ENCODE measurements around the gene ACLY. TPM values are rescaled to one million over a fixed set of nuclear protein-coding genes. Genes with fewer than 3 reads are reported as not detected.

The ACLY gene
- total and polyA plus RNA-seq, 10 of the 15 experiments (the other 5 are each of a cell fraction or from before 2014, with no cell fraction given), result 32.6 to 224 (median 114) TPM

GRCh38 chr17:41948762-41949460, 30.2 kb upstream of the ACLY start:
- in situ Hi-C loops (cut with MboI), result no loop called here
- no peak overlapping the region for H2AFZ ChIP-seq (ENCODE audit: control insufficient read depth, low read depth, low read length)
- DNase-seq (ENCODE audit: low read depth, low spot score) (no peak), ATAC-seq (no peak), FAIRE-seq (no peak)
- no TSS peak for BruUV-seq (replicated peaks)
- intact Hi-C loops (cut with micrococcal nuclease; ENCODE audit: unreplicated experiment), result no loop called here
- H4K20me1 ChIP-seq (ENCODE audit: control insufficient read depth, insufficient read depth), result no peaks in the 10 kb centered on the region
- H3K27me3 ChIP-seq (replicated peaks in 1 of 2; ENCODE audit: control insufficient read depth in 2 of 2, insufficient read depth in 2 of 2, low read length in 1 of 2), result no peaks in the 10 kb centered on the region
- ChIA-PET CTCF (interaction anchor here (0.8 to 2.5 kb wide), 4 partner anchors 11 to 143 kb away, joined by 3 to 8 read pairs (median 4); partner anchors contain the start of gene ACLY), SMC1A (ENCODE audit: uncharacterized antibody, unreplicated experiment) (no interaction called here), POLR2A (no interaction called here), RAD21 (ENCODE audit: unreplicated experiment) (interaction anchor here (0.6 kb wide), 1 partner anchor 145 kb away, joined by 3 read pairs; no protein-coding TSS in a partner anchor)
- H3K9ac ChIP-seq (ENCODE audit: control insufficient read depth, insufficient read depth, low read length), result no peak overlapping the region
- no peak overlapping the region for H3K4me2 ChIP-seq (ENCODE audit: control insufficient read depth, insufficient read depth)
- no peak overlapping the region for H3K27ac ChIP-seq (ENCODE audit: control insufficient read depth, insufficient read depth)
- no peak for TF ChIP-seq BMI1 (IDR thresholded peaks at IDR 0.05; ENCODE audit: borderline replicate concordance)
- TF ChIP-seq SREBF2 (IDR thresholded peaks at IDR 0.05; ENCODE audit: low read length), result no peak
- no peak for TF ChIP-seq ZBED1 (IDR thresholded peaks at IDR 0.05; ENCODE audit: borderline replicate concordance)
- TF ChIP-seq SP1 (IDR thresholded peaks at IDR 0.05; ENCODE audit: low read depth, low read length), result no peak
- 66% methylated on average over 11 of the region's 11 CpGs for WGBS (ENCODE audit: insufficient coverage, insufficient replicate concordance, low lambda C conversion rate, missing lambda C conversion rate)
- no peaks in the 10 kb centered on the region for H3K9me3 ChIP-seq (replicated peaks; ENCODE audit: control insufficient read depth, insufficient read depth, low read length)
- H3K79me2 ChIP-seq (ENCODE audit: control insufficient read depth, insufficient read depth, low read length), result no peaks in the 10 kb centered on the region
- H3K4me1 ChIP-seq (ENCODE audit: control insufficient read depth, insufficient read depth, low read length), result no peaks in the 10 kb centered on the region
- H3K36me3 ChIP-seq (ENCODE audit: control insufficient read depth in 2 of 2, insufficient read depth in 2 of 2, low read length in 1 of 2), result no peaks in the 10 kb centered on the region
- no peak overlapping the region for H3K4me3 ChIP-seq

- Histone ChIP-seq H4K20me1 (ENCODE audit: control insufficient read depth, insufficient read depth) (no peaks in the 10 kb centered on the region), H2AFZ (ENCODE audit: control insufficient read depth, low read depth, low read length) (no peak overlapping the region), H3K4me3 (no peak overlapping the region), H3K36me3 (ENCODE audit: control insufficient read depth in 2 of 2, insufficient read depth in 2 of 2, low read length in 1 of 2) (no peaks in the 10 kb centered on the region), H3K9ac (ENCODE audit: control insufficient read depth, insufficient read depth, low read length) (no peak overlapping the region), H3K79me2 (ENCODE audit: control insufficient read depth, insufficient read depth, low read length) (no peaks in the 10 kb centered on the region), H3K4me1 (ENCODE audit: control insufficient read depth, insufficient read depth, low read length) (no peaks in the 10 kb centered on the region), H3K27me3 (replicated peaks in 1 of 2; ENCODE audit: control insufficient read depth in 2 of 2, insufficient read depth in 2 of 2, low read length in 1 of 2) (no peaks in the 10 kb centered on the region), H3K9me3 (replicated peaks; ENCODE audit: control insufficient read depth, insufficient read depth, low read length) (no peaks in the 10 kb centered on the region), H3K27ac (ENCODE audit: control insufficient read depth, insufficient read depth) (no peak overlapping the region), H3K4me2 (ENCODE audit: control insufficient read depth, insufficient read depth) (no peak overlapping the region)
- ChIA-PET CTCF (no interaction called here), SMC1A (ENCODE audit: uncharacterized antibody, unreplicated experiment) (interaction anchor here (0.6 to 1.3 kb wide), 2 partner anchors 15 to 20 kb away, joined by 3 to 4 read pairs; no protein-coding TSS in a partner anchor), RAD21 (ENCODE audit: unreplicated experiment) (no interaction called here), POLR2A (interaction anchor here (0.6 to 0.7 kb wide), 4 partner anchors 54 to 1053 kb away, joined by 3 read pairs; no protein-coding TSS in a partner anchor)
- intact Hi-C loops (cut with micrococcal nuclease; ENCODE audit: unreplicated experiment) (no loop called here), in situ Hi-C loops (cut with MboI) (no loop called here)
- no peak for DNase-seq (ENCODE audit: low read depth, low spot score)
- 27% methylated on average over 3 of the region's 3 CpGs for WGBS (ENCODE audit: insufficient coverage, insufficient replicate concordance, low lambda C conversion rate, missing lambda C conversion rate)
- no peak for FAIRE-seq
- BruUV-seq (replicated peaks), result no TSS peak
- no peak for ATAC-seq
- no peak for TF ChIP-seq MEF2B (IDR thresholded peaks at IDR 0.05; ENCODE audit: partially characterized antibody, poor library complexity, severe bottlenecking)
- TF ChIP-seq SPI1 (IDR thresholded peaks at IDR 0.05; ENCODE audit: borderline replicate concordance, insufficient read depth, low read depth, low read length), result no peak
- no peak for TF ChIP-seq CEBPZ (IDR thresholded peaks at IDR 0.05; ENCODE audit: low read depth, low read length)
- TF ChIP-seq ATF3 (IDR thresholded peaks at IDR 0.05; ENCODE audit: borderline replicate concordance, extremely low read depth, low read depth, low read length), result no peak
- TF ChIP-seq SMC3 (IDR thresholded peaks at IDR 0.05; ENCODE audit: borderline replicate concordance, low read length), result no peak
- TF ChIP-seq EED (IDR thresholded peaks at IDR 0.05; ENCODE audit: low read depth), result no peak
- TF ChIP-seq ZNF274 (IDR thresholded peaks at IDR 0.05; ENCODE audit: insufficient read depth, insufficient read length), result no peak
These were observed 26.2 kb upstream of the ACLY start for GRCh38 chr17:41944943-41945342.

Measured in GM12878 (cell line).